Activated T-helper 2 cell treated with anti-CD3 and anti-CD28 coated beads, Interferon-gamma antibody, Interleukin-2, Interleukin-4, amounts not matched to agents 10 μg/mL and 5 μg/mL and 100 μg/mL, durations not matched to agents 14 hours and 24 hours and 36 hours (primary cell): Measurements from ENCODE around the gene DSEL. TPM values are rescaled to one million over a fixed set of nuclear protein-coding genes. Genes with fewer than 3 reads are reported as not detected.

ENCODE experiments used
- DNase-seq: peaks from one replicate; pipeline ENCODE4 v3.0.0; 2021; ENCODE audit warnings: low spot score
- H3K27ac Mint-ChIP-seq: one replicate; pipeline ENCODE4 v1.8.0; 2021; ENCODE audit warnings: mixed read lengths
- H3K27me3 Mint-ChIP-seq: one replicate; pipeline ENCODE4 v1.8.0; 2021; ENCODE audit warnings: low read depth, mixed read lengths
- H3K36me3 Mint-ChIP-seq: one replicate; pipeline ENCODE4 v1.8.0; 2021; ENCODE audit warnings: low read depth, mixed read lengths
- H3K4me1 Mint-ChIP-seq: one replicate; pipeline ENCODE4 v1.8.0; 2021; ENCODE audit warnings: low read depth, mixed read lengths
- H3K4me3 Mint-ChIP-seq: one replicate; pipeline ENCODE4 v1.8.0; 2021; ENCODE audit warnings: low read depth, mild to moderate bottlenecking, moderate library complexity, mixed read lengths
- H3K9me3 Mint-ChIP-seq: one replicate; pipeline ENCODE4 v1.8.0; 2021; ENCODE audit warnings: mixed read lengths
- intact Hi-C: fragments of 100-400 bp; cut with micrococcal nuclease; formaldehyde crosslinking; loops from one replicate; pipeline ENCODE4 v1.15.1; 2023
- total RNA-seq: library from RNA; stranded (reverse); gene quantifications from 2 replicates; pipeline ENCODE4 v1.2.3, GENCODE V29; 2022

Gene DSEL
- total RNA-seq, 1 donor from 2014 or later = 0.05 TPM

DNA sequence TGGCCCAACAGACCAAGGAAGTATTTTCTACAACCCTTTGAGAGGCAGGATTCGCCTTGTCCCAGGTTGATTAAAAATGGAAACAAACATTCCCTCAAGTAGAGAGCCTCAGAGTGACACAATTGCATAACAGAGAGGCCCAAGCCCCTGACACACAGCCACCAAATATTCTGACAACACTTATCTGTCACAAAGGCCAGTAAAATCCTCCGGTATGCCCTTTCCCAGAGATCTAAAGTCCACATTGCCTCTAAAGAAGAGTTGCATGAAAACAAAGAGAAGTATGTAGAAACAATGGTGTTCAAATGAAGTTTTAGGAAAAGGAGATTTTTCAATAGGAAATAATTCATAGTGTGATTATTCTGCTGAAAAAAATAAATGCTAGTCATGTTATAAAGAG, 32.1 kb downstream of the DSEL start:
- Mint-ChIP-seq H3K9me3 (no peaks in the 10 kb centered on the region), H3K27ac (no peak overlapping the region), H3K4me3 (no peak overlapping the region), H3K4me1 (no peaks in the 10 kb centered on the region), H3K36me3 (no peaks in the 10 kb centered on the region), H3K27me3 (peaks cover 2% of the 10 kb centered on the region)
- no peak for DNase-seq
- intact Hi-C loops = no loop called here

DNA sequence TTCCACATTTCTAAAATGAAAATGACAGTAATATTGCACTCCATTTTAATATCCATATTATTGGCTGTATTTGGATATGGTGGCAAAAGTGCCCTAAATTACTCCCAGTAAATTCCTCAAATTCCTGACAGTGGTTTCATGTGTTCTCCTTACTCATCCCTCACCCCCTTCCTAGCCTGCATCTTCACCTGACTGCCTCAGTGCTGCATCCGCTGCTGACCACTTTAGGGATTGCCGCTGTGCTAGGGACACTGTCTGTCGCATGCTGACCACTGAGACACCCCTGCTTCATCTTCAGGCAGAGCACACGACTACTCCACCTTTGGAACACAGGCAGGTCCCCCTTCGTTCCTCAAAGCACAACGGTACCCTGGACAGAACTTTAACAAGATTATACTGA, 32.6 kb downstream of the DSEL start:
- no peaks in the 10 kb centered on the region for H3K4me1 Mint-ChIP-seq
- DNase-seq = no peak
- intact Hi-C loops = no loop called here
- no peaks in the 10 kb centered on the region for H3K36me3 Mint-ChIP-seq
- H3K9me3 Mint-ChIP-seq = no peaks in the 10 kb centered on the region
- H3K4me3 Mint-ChIP-seq = no peak overlapping the region
- no peak overlapping the region for H3K27ac Mint-ChIP-seq
- peaks cover 2% of the 10 kb centered on the region for H3K27me3 Mint-ChIP-seq

DNA sequence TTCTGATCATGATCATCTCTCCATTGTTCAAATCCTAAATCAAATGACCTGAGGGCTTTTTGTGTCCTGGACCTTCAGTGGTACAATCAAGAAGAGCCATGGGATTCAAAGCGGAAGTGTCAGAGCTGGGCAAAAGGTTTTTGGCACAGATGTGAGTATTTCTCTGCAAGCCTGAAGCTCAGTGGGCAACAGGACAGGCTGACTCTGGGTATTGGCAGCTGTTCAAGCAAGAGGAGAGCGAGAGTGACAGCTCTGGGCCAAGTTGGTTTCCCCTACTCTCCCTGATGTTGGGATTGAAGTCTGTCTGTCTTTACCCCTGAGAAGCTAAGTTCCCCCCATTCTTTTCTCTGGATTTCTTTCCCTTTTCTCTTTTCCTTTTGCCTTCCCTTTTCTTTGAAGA, 33.3 kb downstream of the DSEL start:
- H3K27ac Mint-ChIP-seq = no peak overlapping the region
- no peaks in the 10 kb centered on the region for H3K36me3 Mint-ChIP-seq
- intact Hi-C loops = no loop called here
- no peak overlapping the region for H3K4me3 Mint-ChIP-seq
- H3K4me1 Mint-ChIP-seq = no peaks in the 10 kb centered on the region
- no peak for DNase-seq
- peaks cover 2% of the 10 kb centered on the region for H3K27me3 Mint-ChIP-seq
- no peaks in the 10 kb centered on the region for H3K9me3 Mint-ChIP-seq

DNA sequence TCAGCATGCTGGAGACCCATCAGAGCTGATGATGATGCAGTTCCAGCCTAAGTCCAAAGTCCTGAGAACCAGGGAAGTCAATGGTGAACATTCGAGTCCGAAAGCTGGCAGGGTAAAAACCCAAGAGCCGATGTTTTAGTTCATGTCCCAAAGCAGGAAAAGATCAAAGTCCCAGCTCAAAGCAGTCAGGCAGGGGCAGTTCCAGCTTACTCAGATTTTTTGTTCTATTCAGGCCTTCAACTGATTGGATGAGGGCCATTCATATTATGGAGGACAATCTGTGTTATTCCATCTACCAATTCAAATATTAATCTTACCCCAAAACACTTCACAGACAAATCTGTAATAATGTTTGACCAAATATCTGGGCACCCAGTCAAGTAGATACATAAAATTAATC, 38.3 kb downstream of the DSEL start:
- DNase-seq = no peak
- intact Hi-C loops = no loop called here
- no peaks in the 10 kb centered on the region for H3K9me3 Mint-ChIP-seq
- no peak overlapping the region for H3K27ac Mint-ChIP-seq
- no peaks in the 10 kb centered on the region for H3K4me1 Mint-ChIP-seq
- H3K4me3 Mint-ChIP-seq = no peak overlapping the region
- H3K27me3 Mint-ChIP-seq = no peaks in the 10 kb centered on the region
- H3K36me3 Mint-ChIP-seq = no peaks in the 10 kb centered on the region

DNA sequence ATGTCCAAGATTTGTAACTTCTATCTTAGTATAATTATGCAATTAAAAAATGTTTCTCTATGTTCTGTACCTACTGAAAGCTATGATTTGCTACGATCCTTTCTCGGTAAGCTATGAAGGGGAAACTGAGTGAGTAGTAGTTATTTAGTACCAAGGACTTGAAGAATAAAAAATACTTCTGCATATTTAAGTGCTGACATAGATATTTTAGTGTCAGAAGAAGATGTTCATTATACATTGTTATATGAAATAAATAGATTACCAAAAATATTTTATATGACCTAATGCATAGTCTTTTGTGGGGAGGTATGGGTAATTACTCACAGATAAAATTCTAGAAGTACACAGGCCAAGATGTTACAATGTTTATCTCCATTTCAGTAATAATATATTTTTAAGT, 39.0 kb downstream of the DSEL start:
- Mint-ChIP-seq H3K27ac (no peak overlapping the region), H3K9me3 (no peaks in the 10 kb centered on the region), H3K27me3 (no peaks in the 10 kb centered on the region), H3K4me3 (no peak overlapping the region), H3K36me3 (no peaks in the 10 kb centered on the region), H3K4me1 (no peaks in the 10 kb centered on the region)
- DNase-seq = no peak
- intact Hi-C loops = no loop called here

DNA sequence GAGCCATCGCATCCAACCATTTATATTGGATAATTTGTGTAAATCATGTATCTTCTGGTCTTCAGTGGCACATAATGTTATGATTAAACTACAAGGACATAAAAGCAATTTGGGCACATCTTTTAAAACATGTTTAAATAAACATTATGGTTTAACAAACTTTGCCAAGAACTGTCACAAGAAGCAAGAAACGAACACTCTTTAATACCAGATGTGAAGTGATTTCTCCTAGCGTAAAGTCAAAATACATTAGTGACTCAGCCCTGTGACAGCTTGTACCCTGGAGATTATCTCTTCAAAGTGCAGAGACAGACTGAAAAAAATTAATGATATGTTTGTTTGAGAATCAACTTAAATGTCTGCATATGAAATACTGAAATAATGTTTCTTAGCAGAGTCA, 39.9 kb downstream of the DSEL start:
- DNase-seq = no peak
- no peak overlapping the region for H3K27ac Mint-ChIP-seq
- no peaks in the 10 kb centered on the region for H3K4me1 Mint-ChIP-seq
- H3K4me3 Mint-ChIP-seq = no peak overlapping the region
- no peaks in the 10 kb centered on the region for H3K27me3 Mint-ChIP-seq
- no peaks in the 10 kb centered on the region for H3K36me3 Mint-ChIP-seq
- H3K9me3 Mint-ChIP-seq = no peaks in the 10 kb centered on the region
- intact Hi-C loops = no loop called here

DNA sequence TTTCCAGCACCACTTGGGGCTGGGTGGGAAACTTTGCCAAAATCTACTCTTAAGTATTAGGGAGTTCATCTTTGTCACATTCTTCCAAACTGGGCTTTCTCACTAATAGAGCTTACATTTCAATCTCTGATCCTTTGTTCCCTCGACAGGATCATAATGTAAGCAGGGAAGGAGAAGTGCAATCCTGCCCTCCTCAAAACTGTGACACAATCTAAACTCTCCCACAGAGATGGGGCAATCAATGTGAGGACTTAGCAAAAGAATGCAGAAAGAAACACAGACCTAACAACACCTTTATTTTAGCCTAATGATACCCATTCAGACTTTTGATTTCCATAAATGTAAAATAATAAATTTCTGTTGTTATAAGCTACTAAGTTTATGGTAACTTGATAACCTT, 40.8 kb downstream of the DSEL start:
- Mint-ChIP-seq H3K4me1 (no peaks in the 10 kb centered on the region), H3K4me3 (no peak overlapping the region), H3K27me3 (no peaks in the 10 kb centered on the region), H3K36me3 (no peaks in the 10 kb centered on the region), H3K27ac (no peak overlapping the region), H3K9me3 (no peaks in the 10 kb centered on the region)
- no peak for DNase-seq
- intact Hi-C loops = no loop called here

DNA sequence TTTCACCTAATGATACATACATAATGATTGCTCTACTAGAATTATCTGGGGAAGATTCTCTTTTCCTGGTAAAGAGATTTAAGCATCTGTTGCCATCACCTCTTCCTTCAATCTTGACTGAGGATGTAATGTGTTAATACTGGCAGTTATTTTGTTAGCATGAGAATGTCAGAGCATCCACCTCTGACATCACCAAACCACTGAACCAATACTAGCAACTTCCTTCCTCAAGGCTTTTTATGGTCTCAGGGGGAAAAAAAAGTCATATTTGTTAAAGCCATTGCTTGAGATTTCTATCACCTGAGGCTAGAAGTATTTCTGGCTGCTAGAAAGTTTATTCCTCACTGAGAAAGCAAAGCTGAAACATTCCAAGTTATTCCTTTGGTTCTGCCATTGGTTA, 48.5 kb downstream of the DSEL start:
- DNase-seq = no peak
- H3K4me1 Mint-ChIP-seq = no peaks in the 10 kb centered on the region
- no peaks in the 10 kb centered on the region for H3K36me3 Mint-ChIP-seq
- H3K9me3 Mint-ChIP-seq = no peaks in the 10 kb centered on the region
- H3K4me3 Mint-ChIP-seq = no peak overlapping the region
- H3K27ac Mint-ChIP-seq = no peak overlapping the region
- H3K27me3 Mint-ChIP-seq = no peaks in the 10 kb centered on the region
- intact Hi-C loops = no loop called here

DNA sequence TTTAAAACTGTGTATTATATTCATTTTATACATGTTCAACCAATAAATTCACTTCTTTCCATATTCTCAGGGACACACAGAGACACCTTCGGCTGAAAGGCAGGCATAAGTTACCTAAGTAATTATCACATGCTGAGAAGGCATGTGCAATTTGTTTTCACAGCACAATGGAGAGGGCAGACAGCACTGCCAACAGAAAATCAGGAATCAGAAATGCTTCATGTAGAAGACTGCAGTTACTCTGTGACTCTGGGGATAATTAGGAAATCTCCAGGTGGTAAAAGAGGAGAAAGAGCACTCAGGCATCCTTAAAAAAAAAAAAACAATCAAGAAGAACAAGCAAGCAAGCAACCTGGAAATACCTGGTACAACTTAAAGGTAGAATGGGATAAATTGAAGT, 49.3 kb downstream of the DSEL start:
- Mint-ChIP-seq H3K27me3 (no peaks in the 10 kb centered on the region), H3K36me3 (no peaks in the 10 kb centered on the region), H3K9me3 (no peaks in the 10 kb centered on the region), H3K27ac (no peak overlapping the region), H3K4me3 (no peak overlapping the region), H3K4me1 (no peaks in the 10 kb centered on the region)
- no peak for DNase-seq
- intact Hi-C loops = no loop called here

DNA sequence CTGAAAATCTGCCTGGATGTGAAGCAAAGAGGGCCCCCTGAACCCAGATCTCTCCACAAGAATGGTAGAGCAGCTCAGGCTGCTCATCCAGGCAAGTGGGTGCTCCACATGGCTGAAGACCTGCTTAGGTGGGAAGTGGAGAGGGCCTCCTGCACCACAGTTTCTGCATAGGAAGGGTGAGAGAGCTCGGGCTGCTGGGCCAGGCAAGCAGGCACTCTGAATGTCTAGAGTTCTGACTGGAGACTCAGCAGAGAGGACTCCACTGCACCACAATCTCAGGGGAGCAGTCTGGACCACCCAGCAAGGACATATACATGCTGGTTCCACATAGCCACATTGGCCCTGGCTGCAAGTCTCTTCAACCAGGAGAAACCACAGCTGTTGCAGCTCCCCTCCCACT, 52.0 kb downstream of the DSEL start:
- Mint-ChIP-seq H3K27ac (no peak overlapping the region), H3K36me3 (no peaks in the 10 kb centered on the region), H3K27me3 (no peaks in the 10 kb centered on the region), H3K4me3 (no peak overlapping the region), H3K9me3 (no peaks in the 10 kb centered on the region), H3K4me1 (no peaks in the 10 kb centered on the region)
- DNase-seq = no peak
- intact Hi-C loops = no loop called here

DNA sequence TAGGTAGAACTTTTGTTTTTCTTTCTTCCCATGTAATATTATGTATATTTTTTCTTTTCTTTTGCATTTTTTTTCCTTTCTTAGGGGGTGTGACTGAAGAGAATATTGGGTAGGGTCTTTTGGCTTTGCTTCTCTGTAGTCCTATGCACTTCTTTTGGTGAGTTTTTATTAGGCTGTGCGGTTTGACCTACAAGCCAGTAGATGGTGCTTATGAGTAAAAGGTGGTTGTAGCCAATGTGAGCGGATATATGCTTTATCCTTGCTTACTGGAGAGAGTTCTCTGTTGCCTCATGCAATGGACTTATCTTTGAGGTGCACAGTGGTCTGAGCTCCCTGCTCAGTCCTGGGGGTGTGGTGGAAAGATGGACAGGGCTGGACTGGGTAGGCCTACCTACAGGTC, 52.7 kb downstream of the DSEL start:
- Mint-ChIP-seq H3K27ac (no peak overlapping the region), H3K27me3 (no peaks in the 10 kb centered on the region), H3K9me3 (no peaks in the 10 kb centered on the region), H3K4me1 (no peaks in the 10 kb centered on the region), H3K4me3 (no peak overlapping the region), H3K36me3 (no peaks in the 10 kb centered on the region)
- no peak for DNase-seq
- intact Hi-C loops = no loop called here

DNA sequence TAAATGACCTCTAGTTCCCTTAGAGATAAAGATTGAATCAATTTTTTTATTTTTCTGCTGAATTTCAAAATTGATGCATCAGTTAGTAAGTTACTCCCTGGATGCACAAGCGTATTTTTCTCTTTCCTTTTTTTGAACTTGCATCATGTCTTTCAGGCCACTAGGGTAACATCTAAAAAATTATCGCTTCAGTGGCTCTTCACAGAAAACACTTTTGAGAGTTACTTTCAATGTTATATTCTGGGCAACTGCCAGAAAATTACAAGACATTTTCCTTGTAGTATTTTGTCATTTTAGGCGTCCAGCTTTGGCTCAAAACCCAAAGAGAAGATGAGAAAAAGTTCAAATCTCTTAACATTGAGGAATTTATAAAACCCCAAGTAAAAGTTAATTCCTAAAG, 59.8 kb downstream of the DSEL start:
- intact Hi-C loops = no loop called here
- Mint-ChIP-seq H3K27me3 (no peaks in the 10 kb centered on the region), H3K27ac (no peak overlapping the region), H3K9me3 (no peaks in the 10 kb centered on the region), H3K4me1 (no peaks in the 10 kb centered on the region), H3K4me3 (no peak overlapping the region), H3K36me3 (no peaks in the 10 kb centered on the region)
- no peak for DNase-seq
